OCI-M2 (cell line): ENCODE data around the gene CLCNKB.
A peak's percentile ranks its signal among the peaks of the same experiment; 100 is the strongest.

Experiments used
- DNase-seq: peaks from one replicate; lab custom pipeline; 2025; ENCODE audit not compliant: unreplicated experiment; lab: John Stamatoyannopoulos, UW

The CLCNKB gene

DNA sequence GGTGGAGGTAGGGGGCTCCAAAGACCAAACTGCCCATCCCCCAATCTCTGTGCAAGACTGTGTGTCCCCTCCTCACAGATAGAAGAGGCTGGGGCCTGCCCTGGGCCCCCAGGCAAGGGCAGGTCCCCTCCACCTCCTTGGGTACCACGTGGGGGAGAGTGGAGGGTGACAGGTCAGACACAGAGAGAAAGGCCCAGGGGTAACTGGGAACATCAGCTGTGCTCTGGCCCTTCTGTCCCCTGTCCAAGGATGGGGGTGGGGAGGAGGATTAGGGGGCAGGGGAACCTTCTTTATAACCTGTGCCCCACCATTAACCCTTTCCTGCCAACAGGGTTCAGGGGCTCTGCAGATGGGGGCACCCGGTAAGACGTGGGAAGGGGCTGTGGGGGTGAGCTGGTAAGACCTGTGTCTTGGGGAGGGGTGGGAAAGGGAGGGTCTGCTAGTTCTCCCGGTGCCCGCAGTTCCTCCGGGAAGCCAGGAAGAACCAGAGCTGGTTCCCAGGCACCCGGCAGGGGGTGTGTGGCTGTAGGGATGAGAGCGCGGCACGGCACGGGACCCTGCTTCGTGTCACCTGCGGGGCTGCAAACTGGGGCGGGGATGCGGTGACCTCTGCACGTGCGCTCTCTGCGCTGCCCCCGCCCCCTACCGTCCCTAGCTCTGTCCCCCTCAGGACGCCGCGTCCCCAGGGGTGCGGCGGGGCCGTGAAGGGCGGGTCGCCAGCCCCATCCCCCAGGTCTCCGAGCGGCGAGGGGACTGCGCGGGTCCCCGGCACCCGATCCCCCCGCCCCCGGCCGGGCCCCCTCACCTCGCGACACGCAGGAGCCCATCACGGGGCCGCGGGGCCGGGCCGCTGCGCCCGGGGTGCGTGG is 29.3 kb downstream of the CLCNKB start:
- no peak for DNase-seq

DNA sequence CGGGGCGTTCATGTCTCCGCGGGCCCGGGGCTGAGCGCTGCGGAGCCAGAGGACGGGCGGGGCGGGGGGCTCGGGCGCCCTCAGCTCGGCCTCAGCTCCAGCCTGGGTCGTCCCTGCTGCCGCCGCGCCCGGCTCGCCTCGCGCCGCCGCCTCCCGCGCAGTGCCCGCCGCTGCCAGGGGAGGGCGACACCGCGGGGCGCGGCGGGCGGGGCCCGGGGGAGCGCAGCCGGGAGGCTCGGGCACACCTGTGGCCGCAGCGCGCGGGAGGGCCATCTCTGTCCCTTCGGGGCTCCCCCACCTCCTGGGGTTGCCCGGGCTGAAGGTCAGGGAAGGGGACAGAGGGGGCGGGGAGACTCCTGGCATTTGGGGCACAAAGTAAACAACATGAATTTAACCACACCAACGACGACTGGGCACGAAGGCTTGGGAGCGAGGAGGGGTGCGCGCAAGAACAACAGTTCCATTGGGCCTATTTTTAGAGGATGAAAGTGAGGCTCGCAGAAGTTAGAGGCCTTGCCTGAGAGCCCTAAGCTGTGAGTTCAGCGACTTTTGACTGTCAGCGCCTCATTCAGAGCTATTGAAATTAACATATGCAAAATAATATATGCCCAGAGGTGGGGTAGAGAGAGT is 30.0 kb downstream of the CLCNKB start, which contains the start of gene FAM131C:
FAM131C (minus strand) TSS at position 162 of the 630 bp plus-strand sequence. CDS start 209 bp downstream, outside the sequence.
- no peak for DNase-seq

DNA sequence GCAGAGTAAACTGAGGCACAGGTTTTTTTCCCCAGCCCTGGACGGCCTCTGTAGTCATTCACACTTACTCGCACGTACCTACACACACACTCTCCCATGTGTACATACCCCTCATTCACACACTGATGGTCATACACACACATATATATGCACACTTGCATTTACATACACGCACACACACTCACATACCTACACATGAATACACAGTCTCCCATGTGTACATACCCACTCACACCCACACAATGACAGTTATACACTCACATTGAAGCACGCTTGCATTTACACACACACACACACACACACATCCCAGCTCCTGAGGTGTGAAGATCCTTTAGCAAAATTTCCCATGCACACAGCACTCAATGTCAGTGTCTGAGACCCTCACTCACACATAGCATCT is 30.6 kb downstream of the CLCNKB start:
- no peak for DNase-seq

DNA sequence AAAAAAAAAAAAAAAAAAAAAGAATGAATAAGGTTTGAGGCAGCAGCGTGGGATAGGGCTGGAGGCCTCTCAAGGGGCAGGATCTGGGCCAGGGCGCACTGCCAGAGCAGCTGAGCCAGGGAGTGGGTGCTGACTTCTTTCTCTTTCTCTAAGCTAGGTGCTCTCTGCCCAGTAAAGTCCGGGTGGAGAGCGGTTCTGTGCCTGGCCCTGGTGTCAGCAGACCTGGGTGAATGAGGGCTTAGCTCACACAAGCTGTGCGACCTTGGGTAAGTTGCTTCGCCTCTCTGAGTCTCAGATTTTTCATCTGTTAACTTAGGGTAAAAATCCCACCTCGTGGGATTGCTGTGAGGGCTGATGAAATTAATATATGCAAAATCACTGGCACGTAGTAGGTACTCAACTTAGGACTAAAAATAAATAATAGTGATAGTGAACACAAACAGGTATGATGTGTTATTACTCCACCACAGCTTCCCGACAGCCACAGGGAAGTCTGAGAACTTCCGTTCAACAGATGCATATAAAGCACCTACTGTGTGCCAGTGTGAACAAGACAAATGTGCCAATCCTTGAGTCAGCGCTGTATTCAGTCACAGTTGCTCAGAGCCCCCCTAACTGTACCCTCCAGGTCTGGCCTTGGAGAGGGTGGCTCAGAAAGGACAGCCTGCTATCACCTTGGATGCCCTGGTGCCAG is 31.9 kb downstream of the CLCNKB start:
- no peak for DNase-seq

DNA sequence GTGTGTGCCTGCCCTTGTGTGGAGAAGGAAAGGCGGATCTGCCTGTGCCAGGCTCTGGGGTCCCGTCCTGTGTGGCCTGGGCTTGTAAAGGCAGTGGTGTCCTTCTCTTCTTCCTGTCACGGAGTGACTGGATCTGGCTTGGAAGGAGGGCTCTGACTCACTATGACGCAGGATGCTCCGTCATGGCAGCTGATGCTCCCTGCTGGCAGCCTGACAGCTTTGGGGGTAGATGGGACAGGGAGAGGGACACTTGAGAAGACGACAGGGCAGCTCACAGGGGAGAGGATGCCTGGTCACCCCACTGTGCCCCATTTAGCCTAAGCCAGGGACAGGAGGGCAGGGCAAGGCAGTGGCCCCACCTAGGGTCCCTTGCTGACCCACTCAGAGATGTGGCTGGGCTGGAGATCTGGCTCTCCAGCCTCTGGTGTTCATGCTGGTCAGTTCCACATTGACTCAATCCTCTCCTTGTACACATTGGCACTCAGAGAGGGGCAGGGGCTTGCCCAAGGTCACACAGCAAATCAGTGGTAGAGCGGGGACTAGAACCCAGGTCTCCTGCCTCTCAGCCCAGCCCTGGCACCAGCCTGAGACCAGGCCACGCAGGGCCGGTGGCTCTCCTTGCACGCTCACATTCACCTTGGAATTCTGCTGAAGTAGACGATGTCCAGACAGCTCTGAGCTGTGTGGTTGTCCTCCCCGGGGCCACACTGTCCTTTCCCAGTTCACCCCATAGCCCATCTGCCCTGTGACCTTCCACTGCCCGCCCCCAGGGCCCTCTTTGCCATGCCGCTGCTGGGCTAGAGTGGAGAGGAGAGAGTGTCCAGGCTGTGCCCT is 32.7 kb downstream of the CLCNKB start:
- no peak for DNase-seq

DNA sequence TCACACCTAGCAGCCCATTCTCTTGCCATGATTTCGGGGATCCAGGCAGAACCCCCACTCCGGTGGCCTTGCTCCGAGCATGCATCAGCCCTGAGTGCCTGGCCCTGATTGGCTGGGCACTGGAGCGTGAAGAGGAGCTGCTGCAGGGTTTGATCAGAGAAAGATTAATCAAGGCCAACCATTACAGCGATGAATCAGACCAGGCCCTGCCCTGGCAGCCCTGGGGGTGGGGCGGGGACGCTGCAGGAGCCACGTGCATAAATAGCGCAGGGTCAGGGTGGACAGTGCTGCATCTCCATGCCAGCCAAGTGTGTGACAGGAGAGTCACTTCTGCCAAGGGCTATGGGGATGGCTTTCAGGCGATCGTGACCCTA is 33.3 kb downstream of the CLCNKB start:
- DNase-seq: no peak

DNA sequence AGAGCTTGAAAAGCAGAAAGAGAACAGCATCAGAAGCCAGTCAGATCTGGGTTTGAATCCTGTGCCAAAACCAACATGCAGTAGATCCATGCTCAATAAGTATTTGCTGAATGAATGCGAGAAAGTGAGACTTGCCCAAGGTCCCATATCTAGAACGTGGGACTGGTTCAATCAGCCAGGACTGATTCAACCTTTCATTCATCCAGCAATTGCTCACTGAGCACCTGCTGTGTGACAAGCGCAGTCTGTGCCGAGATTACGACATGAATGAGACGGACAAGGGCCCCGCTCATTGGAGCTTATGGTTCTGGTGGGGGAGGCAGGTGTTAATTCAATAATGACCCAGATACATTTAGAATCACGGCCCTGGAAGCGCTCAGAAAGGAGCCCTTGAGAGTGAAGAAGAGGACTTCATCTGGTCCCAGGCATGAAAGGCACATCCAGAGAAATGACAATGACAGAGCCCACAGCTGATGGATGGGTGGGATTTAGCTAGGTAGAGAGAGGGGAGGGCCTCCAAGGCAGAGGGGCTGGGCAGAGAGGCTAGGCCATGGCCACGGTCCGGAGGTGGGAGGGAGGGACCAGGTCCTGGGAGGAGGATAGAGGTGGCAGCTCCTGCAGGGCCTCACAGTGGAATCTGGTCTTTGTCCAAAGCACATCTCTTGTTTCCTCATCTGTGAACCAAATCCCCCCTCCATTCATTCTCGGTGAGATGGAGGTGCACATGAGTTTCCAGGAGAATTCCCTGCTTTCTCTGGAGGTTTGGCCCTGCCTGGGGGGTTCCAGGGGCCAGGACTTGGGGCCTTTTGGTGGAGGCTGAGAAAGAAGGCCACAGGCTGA is 34.0 kb downstream of the CLCNKB start:
- DNase-seq: no peak

DNA sequence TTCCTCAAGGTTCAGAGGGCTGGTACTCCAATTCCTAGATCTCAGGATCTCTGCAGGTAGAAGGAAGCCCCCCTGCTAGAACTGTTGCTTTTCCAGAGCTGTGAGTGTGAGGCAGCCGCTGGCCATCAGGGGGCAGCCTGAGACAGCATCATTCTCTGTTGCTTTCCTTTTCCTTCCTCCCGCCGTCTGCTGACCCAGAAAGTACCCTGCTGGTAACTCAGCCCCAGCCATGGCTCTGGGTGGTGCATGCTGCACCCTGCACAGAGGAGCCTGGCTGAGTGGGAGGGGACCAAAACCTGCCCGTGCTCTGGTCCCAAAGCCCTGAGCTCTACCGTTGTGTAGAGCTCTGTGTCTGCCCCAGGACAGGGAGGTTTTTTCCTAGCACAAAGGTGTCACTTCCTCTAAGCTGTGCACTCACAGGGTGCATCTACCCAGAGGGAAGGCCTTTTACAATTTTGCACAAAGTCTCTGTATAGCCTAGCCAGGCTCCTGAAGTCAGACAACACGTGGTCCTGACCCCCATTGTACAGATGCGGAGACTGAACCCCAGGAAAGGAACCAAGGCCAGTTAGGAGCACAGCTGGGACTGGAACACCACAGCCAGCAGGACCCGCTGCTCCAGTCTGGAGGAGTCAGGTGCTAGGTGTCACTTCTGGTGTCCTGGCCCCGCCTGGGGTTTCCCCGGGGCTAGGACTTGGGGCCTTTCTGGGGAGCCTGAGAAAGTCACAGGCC is 35.5 kb downstream of the CLCNKB start:
- peak; percentile 40 for DNase-seq

DNA sequence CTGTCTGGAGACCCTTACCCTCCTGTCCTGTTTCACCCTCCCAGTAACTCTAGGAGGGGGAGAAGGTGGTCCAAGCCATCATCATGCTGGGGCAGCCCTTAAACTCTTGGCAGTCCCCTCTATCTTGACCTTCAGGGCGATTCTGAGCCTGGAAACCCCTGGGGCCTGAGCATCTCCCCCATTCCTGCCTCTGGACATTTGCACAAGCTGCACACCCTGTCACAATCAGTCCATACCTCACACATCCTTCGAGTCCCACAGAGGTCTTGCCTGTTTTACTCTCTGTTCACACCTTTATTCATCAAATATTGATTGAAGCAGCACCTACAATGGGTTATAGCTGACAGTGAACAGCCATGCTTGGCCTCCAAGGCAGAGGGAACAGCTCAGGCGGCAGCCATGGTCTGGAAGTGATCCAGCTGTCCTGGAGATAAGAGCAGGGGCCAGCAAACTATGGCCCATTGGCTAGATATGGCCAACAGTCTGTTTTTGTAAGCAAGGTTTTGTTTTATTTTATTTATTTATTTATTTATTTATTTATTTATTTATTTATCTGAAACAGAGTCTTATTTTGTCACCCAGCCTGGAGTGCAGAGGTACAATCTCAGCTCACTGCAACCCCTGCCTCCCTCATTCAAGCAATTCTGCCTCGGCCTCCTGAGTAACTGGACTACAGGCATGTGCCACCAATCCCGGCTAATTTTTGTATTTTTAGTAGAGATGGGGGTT is 37.0 kb downstream of the CLCNKB start:
- DNase-seq: no peak

DNA sequence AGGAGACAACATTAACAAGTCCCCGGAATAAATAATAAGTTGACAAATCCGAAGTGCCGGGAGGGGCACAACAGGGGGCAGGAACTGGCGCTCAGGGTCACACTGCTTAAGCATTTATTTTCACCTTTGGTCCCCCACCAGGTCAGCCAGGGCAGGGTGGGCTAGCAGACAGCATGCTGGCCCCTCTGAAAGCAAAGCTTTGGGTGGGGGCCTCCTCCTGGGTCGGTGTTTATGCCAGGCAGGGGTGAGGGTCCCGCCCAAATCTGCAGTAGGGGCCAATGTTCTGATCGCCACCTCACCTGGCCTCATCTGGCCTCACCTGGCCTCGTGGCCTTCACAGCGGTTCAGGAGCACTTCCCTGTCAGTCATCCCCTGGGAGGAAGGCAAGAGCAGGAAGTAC is 38.1 kb downstream of the CLCNKB start:
- DNase-seq: no peak

DNA sequence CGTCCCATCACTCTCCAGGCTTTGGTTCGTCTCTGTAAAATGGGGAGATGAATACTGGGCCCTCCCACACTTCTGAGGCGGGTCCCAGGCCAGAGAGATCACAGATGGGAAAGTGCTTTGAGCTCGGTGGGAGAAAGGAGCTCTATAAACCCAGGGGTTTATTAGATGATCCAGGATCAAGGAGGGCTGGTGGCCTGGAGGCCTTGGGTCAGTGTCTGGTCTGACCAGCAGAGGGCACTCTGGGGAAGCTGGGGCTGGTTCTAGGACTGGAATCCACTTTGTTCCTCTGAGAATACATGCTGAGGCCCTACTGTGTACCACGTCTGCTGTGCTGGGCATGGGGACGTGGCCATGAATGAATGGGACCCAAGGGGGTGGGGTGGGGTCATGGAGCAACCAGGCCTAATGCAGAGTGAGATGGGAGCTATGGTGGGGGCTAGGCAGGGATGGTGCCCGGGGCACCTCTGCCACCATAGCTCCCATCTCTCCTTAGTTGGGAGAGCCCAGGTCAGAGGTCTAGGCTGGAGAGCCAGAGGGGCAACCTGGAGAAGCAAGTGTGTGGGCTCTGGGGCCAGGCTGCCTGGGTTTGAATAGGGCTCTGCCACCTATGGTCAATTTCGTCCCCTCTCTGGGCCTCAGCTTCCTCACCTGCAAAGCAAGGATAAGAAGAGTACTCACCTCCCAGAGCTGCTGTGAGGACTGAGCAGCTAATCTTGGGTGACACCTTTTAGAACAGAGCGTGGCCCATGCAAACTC is 38.9 kb downstream of the CLCNKB start:
- DNase-seq: peak; percentile 31

DNA sequence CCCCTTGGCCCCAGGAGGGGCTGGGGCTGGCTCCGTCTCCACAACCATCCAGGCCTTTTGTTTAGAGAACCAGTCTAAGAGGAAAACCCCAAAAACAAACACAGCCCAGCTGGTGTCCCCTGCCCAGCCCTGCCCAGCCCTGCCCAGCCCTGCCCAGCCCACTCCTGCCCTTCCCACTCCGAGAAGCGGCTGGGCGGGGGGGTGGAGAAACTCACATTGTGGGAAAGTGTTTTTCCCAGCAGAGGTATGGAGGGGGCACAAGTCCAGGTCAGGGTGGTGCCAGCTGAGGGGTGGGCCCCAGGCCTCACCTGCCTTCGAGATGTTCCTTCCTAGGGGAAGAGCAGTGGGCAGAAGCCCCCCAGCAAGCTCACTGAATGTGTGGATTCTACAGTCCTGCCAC is 39.9 kb downstream of the CLCNKB start:
- DNase-seq: no peak

DNA sequence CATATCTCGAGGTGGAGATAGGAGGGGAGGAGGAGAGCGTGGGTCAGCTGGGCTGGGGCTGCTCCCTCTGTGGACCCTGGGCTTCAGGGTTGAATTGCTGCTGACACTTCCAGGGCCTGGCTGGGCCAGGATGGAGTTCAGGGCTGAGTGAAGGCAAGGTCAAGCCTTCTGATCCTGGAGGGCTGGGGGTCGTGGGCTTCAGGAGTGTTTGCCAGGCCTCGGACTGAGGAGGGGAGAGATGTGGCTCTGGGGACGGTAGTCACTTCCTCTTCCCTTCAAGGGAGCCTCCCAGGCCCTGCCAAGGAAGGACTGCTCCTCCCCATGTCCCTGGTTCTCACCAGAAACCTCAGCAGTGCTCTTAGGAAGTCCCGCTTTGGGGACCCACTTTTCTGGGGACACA is 41.9 kb downstream of the CLCNKB start:
- no peak for DNase-seq

DNA sequence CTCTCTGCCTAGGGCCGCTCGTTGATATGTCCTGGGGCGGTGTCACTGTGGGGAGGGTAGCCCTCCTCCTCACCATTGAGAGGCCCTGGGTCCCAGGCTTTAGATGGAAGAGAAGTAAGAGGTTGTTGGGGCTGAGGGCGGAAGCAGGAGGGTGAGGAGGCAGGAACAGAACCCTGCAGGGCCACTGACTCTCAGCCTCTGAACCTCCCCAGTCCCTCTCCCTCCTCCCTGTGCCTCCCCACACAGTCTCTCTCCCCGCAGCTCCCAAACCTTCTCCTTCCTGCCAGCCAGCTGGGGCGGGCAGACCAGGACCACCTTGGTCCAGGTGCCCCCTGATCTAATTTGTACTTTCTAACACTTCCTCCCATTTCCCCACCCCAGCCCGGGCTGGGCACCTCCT is 44.2 kb downstream of the CLCNKB start:
- DNase-seq: no peak

DNA sequence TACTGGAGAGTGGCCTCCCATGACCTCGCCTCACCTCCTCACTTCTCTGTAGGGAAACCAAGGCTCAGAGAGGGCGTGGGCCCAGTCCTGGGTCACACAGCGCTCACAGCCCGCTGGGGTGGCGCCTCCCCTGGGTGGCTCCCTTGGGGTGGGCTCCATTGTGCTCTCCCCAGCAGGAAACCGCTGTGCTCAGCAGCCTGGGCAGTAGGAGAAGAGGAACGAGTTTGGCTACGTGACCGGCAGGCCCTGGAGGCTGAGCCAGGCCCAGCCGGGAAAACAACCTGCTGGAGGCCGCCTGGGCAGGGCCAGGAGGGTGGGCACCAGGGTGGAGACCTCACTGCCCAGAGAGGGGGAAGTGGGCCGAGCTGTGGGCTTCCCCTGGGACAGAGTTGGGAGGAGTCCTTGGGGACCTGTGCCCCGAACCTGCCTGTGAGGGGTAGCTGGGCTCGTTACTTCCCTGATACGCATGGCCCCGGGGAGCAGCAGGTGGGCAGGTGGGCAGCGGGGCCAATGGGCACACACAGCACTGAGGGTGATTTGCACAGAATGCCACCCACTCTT is 44.8 kb downstream of the CLCNKB start:
- no peak for DNase-seq

DNA sequence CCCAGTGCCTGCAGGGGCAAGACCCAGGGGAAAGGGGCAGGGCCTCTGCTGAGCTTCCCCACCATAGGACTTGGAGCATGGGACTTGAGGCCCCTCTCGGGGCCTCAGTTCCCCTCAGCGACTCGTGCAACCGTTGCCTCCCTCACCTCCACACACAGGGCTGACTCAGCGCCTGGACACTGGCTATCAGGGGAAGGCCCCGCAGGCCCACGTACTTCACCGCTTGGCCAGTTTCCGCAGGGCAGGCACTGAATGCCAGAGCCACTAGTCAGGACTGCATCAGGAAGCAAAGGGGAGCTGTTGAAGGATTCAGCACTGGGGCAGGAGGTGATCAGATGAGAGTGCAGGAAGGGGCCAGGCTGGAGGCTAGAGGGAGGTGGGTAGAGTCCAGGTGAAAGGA is 45.4 kb downstream of the CLCNKB start:
- DNase-seq: no peak

DNA sequence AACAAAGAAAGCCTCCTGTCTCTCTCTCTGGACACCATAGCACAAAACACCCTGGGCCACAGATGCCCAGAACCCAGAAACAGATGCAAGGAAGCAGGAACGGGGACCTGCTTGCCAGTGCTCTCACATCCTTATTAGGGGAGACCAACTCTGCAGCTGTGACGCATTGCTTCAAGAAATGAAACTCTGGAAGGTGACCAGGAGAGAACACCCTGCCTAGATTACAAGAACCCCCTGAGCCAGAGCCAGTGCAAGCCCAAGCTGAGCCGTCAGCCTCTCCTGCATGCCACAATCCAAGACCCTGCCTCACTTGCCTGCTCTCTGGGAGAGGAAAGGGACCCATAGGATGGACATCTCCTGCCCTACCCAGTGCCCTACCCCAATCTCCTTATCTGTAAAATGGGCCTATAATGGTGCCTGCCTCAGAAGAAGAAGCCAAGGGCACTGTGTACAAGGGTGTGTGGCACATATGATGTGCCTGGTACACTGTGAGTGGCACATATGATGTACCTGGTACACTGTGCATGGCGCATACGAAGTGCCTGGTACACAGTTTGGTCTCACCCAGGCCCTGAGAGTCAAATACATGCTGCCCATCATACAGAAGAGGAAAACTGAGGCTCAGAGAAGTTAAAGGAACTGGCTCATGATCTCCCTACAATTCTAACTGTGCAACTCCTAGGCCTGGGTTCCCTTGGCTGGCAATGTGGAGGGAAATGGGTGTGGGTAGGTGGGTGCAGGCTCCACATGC is 46.7 kb downstream of the CLCNKB start:
- DNase-seq: no peak
